HepG2 (cell line): Measurements from ENCODE around the gene OPN3. TPM values are rescaled to one million over a fixed set of nuclear protein-coding genes. Genes with fewer than 3 reads are reported as not detected.
A peak's percentile ranks its signal among the peaks of the same experiment; 100 is the strongest.

Experiments used
- ARNT ChIP-seq: fragments of 450-650 bp; IDR thresholded peaks from 2 replicates; pipeline ENCODE4 v1.6.1; 2017
- FOSL2 ChIP-seq: sonication (generic); formaldehyde crosslinking; IDR thresholded peaks from 2 replicates; pipeline ENCODE4 v1.4.0; 2020; ENCODE audit warnings: missing genetic modification reagents
- HDAC1 ChIP-seq: sonication (generic); formaldehyde crosslinking; IDR thresholded peaks from 2 replicates; pipeline ENCODE4 v1.5.1; 2020; ENCODE audit warnings: mild to moderate bottlenecking, missing genetic modification reagents
- HOXA9 ChIP-seq: sonication (generic); formaldehyde crosslinking; IDR thresholded peaks from 2 replicates; pipeline ENCODE4 v1.8.1; 2022; ENCODE audit warnings: missing genetic modification reagents, mild to moderate bottlenecking, moderate library complexity, borderline replicate concordance
- NCOR1 ChIP-seq: fragments of 200-600 bp; sonication (generic); IDR thresholded peaks from 2 replicates; pipeline ENCODE4 v1.7.0; 2017; ENCODE audit warnings: antibody characterized with exemption, low read length, borderline replicate concordance
- NFYB ChIP-seq: sonication (generic); formaldehyde crosslinking; IDR thresholded peaks from 2 replicates; pipeline ENCODE4 v1.4.0; 2020; ENCODE audit warnings: missing genetic modification reagents
- ONECUT2 ChIP-seq: sonication (generic); formaldehyde crosslinking; IDR thresholded peaks from 2 replicates; pipeline ENCODE4 v1.4.0; 2020; ENCODE audit warnings: missing genetic modification reagents
- PATZ1 ChIP-seq: sonication (generic); formaldehyde crosslinking; IDR thresholded peaks from 2 replicates; pipeline ENCODE4 v1.4.0; 2020; ENCODE audit warnings: missing genetic modification reagents
- PBX2 ChIP-seq: IDR thresholded peaks from 2 replicates; pipeline ENCODE4 v1.6.1; 2016; ENCODE audit warnings: control low read depth
- SNAI1 ChIP-seq: sonication (generic); formaldehyde crosslinking; IDR thresholded peaks from 2 replicates; pipeline ENCODE4 v1.5.0; 2020; ENCODE audit warnings: mild to moderate bottlenecking, missing genetic modification reagents, borderline replicate concordance
- STAT5B ChIP-seq: sonication (generic); formaldehyde crosslinking; IDR thresholded peaks from 2 replicates; pipeline ENCODE4 v1.4.0; 2020; ENCODE audit warnings: missing genetic modification reagents
- SUZ12 ChIP-seq: fragments of 150-350 bp; IDR thresholded peaks from 2 replicates; pipeline ENCODE4 v1.6.1; 2014; ENCODE audit warnings: low read depth, low read length
- TAF15 ChIP-seq: fragments of 200-400 bp; formaldehyde crosslinking; IDR thresholded peaks from one replicate; pipeline ENCODE4 v1.6.1; 2018; ENCODE audit warnings: mild to moderate bottlenecking, low read depth, low read length; ENCODE audit not compliant: poor library complexity, severe bottlenecking
- TEAD2 ChIP-seq: sonication (generic); formaldehyde crosslinking; IDR thresholded peaks from 2 replicates; pipeline ENCODE4 v1.9.0; 2021; ENCODE audit warnings: missing genetic modification reagents
- ZBTB44 ChIP-seq: sonication (generic); formaldehyde crosslinking; IDR thresholded peaks from 2 replicates; pipeline ENCODE4 v1.4.0; 2020; ENCODE audit warnings: missing genetic modification reagents
- ZNF24 ChIP-seq: fragments of 450-650 bp; IDR thresholded peaks from 2 replicates; pipeline ENCODE4 v1.6.1; 2017; ENCODE audit warnings: antibody characterized with exemption, mild to moderate bottlenecking
- ZNF350 ChIP-seq: sonication (generic); formaldehyde crosslinking; IDR thresholded peaks from 2 replicates; pipeline ENCODE4 v1.4.0; 2020; ENCODE audit warnings: mild to moderate bottlenecking, low read depth, missing genetic modification reagents, borderline replicate concordance
- ZNF512 ChIP-seq: sonication (generic); formaldehyde crosslinking; IDR thresholded peaks from 2 replicates; pipeline ENCODE4 v1.4.0; 2020; ENCODE audit warnings: mild to moderate bottlenecking, missing genetic modification reagents
- ZNF549 ChIP-seq: sonication (generic); formaldehyde crosslinking; IDR thresholded peaks from 2 replicates; pipeline ENCODE4 v1.5.0; 2020; ENCODE audit warnings: missing genetic modification reagents
- ZNF607 ChIP-seq: sonication (generic); formaldehyde crosslinking; IDR thresholded peaks from 2 replicates; pipeline ENCODE4 v1.5.1; 2020; ENCODE audit warnings: missing genetic modification reagents, mild to moderate bottlenecking, borderline replicate concordance
- ZNF777 ChIP-seq: sonication (generic); formaldehyde crosslinking; IDR thresholded peaks from 2 replicates; pipeline ENCODE4 v1.4.0; 2020; ENCODE audit warnings: missing genetic modification reagents
- ZSCAN31 ChIP-seq: sonication (generic); formaldehyde crosslinking; IDR thresholded peaks from 2 replicates; pipeline ENCODE4 v1.5.0; 2020; ENCODE audit warnings: low read depth, mild to moderate bottlenecking, missing genetic modification reagents
- ZSCAN5A ChIP-seq: sonication (generic); formaldehyde crosslinking; IDR thresholded peaks from 2 replicates; pipeline ENCODE4 v1.8.0; 2022; ENCODE audit warnings: mild to moderate bottlenecking, missing genetic modification reagents, borderline replicate concordance
- polyA plus RNA-seq, 8 experiments: library from polyadenylated mRNA; depleted of rRNA in 3 of 8; stranded (reverse) in 7 of 8; unstranded in 1 of 8; fragments of >200 nt; fragmentation: Illumina TruSeq in 4 of 8; extraction: Trizol in 4 of 8; gene quantifications; 2 replicates each; pipeline versions ENCODE4 v1.2.1 to v1.2.3, GENCODE V29; 2011 to 2016; ENCODE audit warnings: low read depth in 4 of 8, missing spikeins in 1 of 8, mixed read lengths in 1 of 8; ENCODE audit not compliant: insufficient read depth in 1 of 8
- total RNA-seq, 5 experiments: library from RNA; depleted of rRNA; stranded (reverse); fragments of >200 nt; fragmentation: Illumina TruSeq; extraction: Trizol; gene quantifications; 2 replicates each; pipeline ENCODE4 v1.2.3, GENCODE V29; 2016; ENCODE audit warnings: low read depth in 1 of 5

Gene OPN3
- total and polyA plus RNA-seq, 2 of the 13 experiments (the other 11 are each of a cell fraction or from before 2014, with no cell fraction given): 17.4 to 23.0 TPM

GRCh38 chr1:241615043-241615974 is 24.9 kb downstream of the OPN3 start (continued):
- 0 out of 2 replicates have a peak, but pooled peaks have one; percentile 16 for TF ChIP-seq ZSCAN5A
- TF ChIP-seq TAF15: no peak
- no peak for TF ChIP-seq HDAC1 (CRISPR knock-in tag)
- no peak for TF ChIP-seq ARNT
- peak; percentile 54; the same call in 1 of the 2 replicates for TF ChIP-seq FOSL2 (CRISPR knock-in tag)
- TF ChIP-seq ZNF777 (CRISPR knock-in tag): no peak
- no peak for TF ChIP-seq HOXA9
- no peak for TF ChIP-seq SNAI1 (CRISPR knock-in tag)
- no peak for TF ChIP-seq PBX2
- no peak for TF ChIP-seq TEAD2 (CRISPR knock-in tag)
- no peak for TF ChIP-seq ZNF512 (CRISPR knock-in tag)
- no peak for TF ChIP-seq ZNF549 (CRISPR knock-in tag)
- TF ChIP-seq PATZ1 (CRISPR knock-in tag): no peak
- TF ChIP-seq ONECUT2 (CRISPR knock-in tag): no peak
- no peak for TF ChIP-seq ZNF24
- no peak for TF ChIP-seq SUZ12
- TF ChIP-seq ZNF350 (CRISPR knock-in tag): no peak
- TF ChIP-seq ZBTB44 (CRISPR knock-in tag): no peak
- no peak for TF ChIP-seq ZNF607 (CRISPR knock-in tag)
- no peak for TF ChIP-seq NFYB
- TF ChIP-seq STAT5B (CRISPR knock-in tag): no peak
- TF ChIP-seq ZSCAN31 (CRISPR knock-in tag): no peak
- TF ChIP-seq NCOR1: peak; percentile 36; the same call in 1 of the 2 replicates
